Lung (tissue), 12 donors: Measurements from ENCODE around the gene VAV1. TPM values are rescaled to one million over a fixed set of nuclear protein-coding genes. Genes with fewer than 3 reads are reported as not detected.
A peak's percentile ranks its signal among the peaks of the same experiment; 100 is the strongest.

ENCODE experiments used
- ATAC-seq: fragments of 200-7000 bp; cut with Tn5 transposase; one replicate; pipeline ENCODE4 v1.9.1; 2020; ENCODE audit warnings: moderate number of reproducible peaks; ENCODE audit not compliant: insufficient read depth, low FRiP score
- DNase-seq, 3 donors: peaks; one replicate each; pipeline ENCODE4 v3.0.0-alpha.2; 2013 to 2017
- H3K27ac ChIP-seq, 2 donors: one replicate each; pipeline ENCODE4 v1.5.1; 2013; ENCODE audit warnings: mild to moderate bottlenecking in 2 of 2, moderate library complexity in 2 of 2, control low read depth in 1 of 2, inconsistent platforms in 1 of 2, low read depth in 1 of 2, low read length in 1 of 2
- H3K27me3 ChIP-seq, 3 donors: one replicate each; pipeline ENCODE4 v1.5.1; 2013; ENCODE audit warnings: low read length in 2 of 3; ENCODE audit not compliant: control insufficient read depth in 3 of 3, insufficient read depth in 3 of 3
- H3K36me3 ChIP-seq, 4 donors: one replicate each; pipeline ENCODE4 v1.5.1; 2013; ENCODE audit warnings: low read length in 4 of 4, mild to moderate bottlenecking in 1 of 4, moderate library complexity in 1 of 4; ENCODE audit not compliant: control insufficient read depth in 4 of 4, insufficient read depth in 4 of 4
- H3K4me1 ChIP-seq, 5 donors: one replicate each; pipeline ENCODE4 v1.5.1; 2013; ENCODE audit warnings: low read length in 5 of 5, mild to moderate bottlenecking in 2 of 5, moderate library complexity in 1 of 5; ENCODE audit not compliant: control insufficient read depth in 5 of 5, insufficient read depth in 5 of 5
- H3K4me3 ChIP-seq: one replicate; pipeline ENCODE4 v1.5.1; 2013; ENCODE audit warnings: mild to moderate bottlenecking, control low read depth, moderate library complexity
- H3K9ac ChIP-seq, 2 donors: one replicate each; pipeline ENCODE4 v1.5.1; 2013; ENCODE audit warnings: low read length in 2 of 2, control low read depth in 1 of 2; ENCODE audit not compliant: insufficient read depth in 1 of 2
- H3K9me3 ChIP-seq, 4 donors: one replicate each; pipeline ENCODE4 v1.5.1; 2013; ENCODE audit warnings: low read length in 3 of 4, mild to moderate bottlenecking in 1 of 4, moderate library complexity in 1 of 4; ENCODE audit not compliant: control insufficient read depth in 4 of 4, insufficient read depth in 3 of 4
- WGBS, 2 donors: extraction: QIAGEN DNeasy Blood & Tissue Kit; methylation state at CpG; one replicate each; pipeline ENCODE4 v1.1.7; 2013; 5-methylcytosine and 5-hydroxymethylcytosine counted together
- polyA plus RNA-seq, 2 donors: library from polyadenylated mRNA; stranded (reverse); fragments of 200-250 nt; gene quantifications; one replicate each; pipeline ENCODE4 v1.2.1, GENCODE V29; 2013
- total RNA-seq, 2 donors: library from RNA; depleted of rRNA in 1 of 2; stranded (reverse); fragments of >200 nt in 1 of 2; gene quantifications; one replicate each; pipeline ENCODE4 v1.2.1, GENCODE V29; 2014 to 2021
- TF ChIP-seq, protein P1 (sequence below): IDR thresholded peaks from 2 replicates; pipeline ENCODE4 v1.5.1; 2012; ENCODE audit warnings: mild to moderate bottlenecking; ENCODE audit errors: control extremely low read depth, extremely low read depth
- donor health status: control.
- donor health status: control.
- donor health status: Bipolar disorder and iron deficiency.
- donor health status: healthy.
- donor health status: DM: yes; HTN: yes; CAD: no.

VAV1 gene
- total and polyA plus RNA-seq, 4 donors = 8.7 to 60.8 (median 21.9) TPM

DNA sequence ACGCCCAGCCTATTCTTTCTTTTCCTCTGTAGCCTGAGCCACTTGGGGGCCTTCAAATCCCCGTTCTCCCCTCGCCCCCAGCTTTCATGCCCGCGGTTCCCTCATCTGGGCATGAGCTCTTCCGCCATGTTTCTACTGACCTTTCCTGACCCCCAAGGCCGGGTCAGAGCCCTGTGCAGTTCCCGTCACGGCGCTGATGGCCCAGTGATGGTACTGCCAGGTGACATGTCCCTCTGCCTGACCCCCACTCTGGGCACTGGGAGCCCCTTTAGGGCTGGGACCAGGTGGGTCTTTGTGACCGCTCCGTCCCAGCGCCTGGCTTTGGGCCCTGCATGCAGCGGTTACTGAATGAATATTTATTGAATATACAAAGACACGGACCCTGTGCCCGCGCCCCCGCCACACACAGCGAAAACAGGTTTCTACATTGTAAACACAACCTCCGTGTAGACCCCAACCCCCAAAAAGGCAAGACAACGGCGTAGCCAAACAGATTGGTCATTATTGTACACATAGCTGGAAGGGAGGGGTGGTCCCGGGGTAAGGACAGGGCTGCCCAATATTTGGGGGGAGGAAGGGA, 42.8 kb upstream of the VAV1 start:
- H3K9ac ChIP-seq = no peak overlapping the region
- no peak for DNase-seq
- TF ChIP-seq, protein P1, sequence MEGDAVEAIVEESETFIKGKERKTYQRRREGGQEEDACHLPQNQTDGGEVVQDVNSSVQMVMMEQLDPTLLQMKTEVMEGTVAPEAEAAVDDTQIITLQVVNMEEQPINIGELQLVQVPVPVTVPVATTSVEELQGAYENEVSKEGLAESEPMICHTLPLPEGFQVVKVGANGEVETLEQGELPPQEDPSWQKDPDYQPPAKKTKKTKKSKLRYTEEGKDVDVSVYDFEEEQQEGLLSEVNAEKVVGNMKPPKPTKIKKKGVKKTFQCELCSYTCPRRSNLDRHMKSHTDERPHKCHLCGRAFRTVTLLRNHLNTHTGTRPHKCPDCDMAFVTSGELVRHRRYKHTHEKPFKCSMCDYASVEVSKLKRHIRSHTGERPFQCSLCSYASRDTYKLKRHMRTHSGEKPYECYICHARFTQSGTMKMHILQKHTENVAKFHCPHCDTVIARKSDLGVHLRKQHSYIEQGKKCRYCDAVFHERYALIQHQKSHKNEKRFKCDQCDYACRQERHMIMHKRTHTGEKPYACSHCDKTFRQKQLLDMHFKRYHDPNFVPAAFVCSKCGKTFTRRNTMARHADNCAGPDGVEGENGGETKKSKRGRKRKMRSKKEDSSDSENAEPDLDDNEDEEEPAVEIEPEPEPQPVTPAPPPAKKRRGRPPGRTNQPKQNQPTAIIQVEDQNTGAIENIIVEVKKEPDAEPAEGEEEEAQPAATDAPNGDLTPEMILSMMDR = no peak
- H3K4me1 ChIP-seq = peaks cover 0 to 10% (median 0%) of the 10 kb centered on the region in 5 donors
- H3K27ac ChIP-seq = peak overlapping the region in 1 of 2 donors; percentile 8
- no peaks in the 10 kb centered on the region for H3K27me3 ChIP-seq
- 91 to 92% methylated on average over 23 of the region's 23 CpGs for WGBS, 2 donors
- peaks cover 0 to 30% (median 3%) of the 10 kb centered on the region in 4 donors for H3K36me3 ChIP-seq
- no peak overlapping the region for H3K4me3 ChIP-seq
- ATAC-seq = no peak
- H3K9me3 ChIP-seq = peaks cover 0 to 2% (median 0%) of the 10 kb centered on the region in 4 donors

DNA sequence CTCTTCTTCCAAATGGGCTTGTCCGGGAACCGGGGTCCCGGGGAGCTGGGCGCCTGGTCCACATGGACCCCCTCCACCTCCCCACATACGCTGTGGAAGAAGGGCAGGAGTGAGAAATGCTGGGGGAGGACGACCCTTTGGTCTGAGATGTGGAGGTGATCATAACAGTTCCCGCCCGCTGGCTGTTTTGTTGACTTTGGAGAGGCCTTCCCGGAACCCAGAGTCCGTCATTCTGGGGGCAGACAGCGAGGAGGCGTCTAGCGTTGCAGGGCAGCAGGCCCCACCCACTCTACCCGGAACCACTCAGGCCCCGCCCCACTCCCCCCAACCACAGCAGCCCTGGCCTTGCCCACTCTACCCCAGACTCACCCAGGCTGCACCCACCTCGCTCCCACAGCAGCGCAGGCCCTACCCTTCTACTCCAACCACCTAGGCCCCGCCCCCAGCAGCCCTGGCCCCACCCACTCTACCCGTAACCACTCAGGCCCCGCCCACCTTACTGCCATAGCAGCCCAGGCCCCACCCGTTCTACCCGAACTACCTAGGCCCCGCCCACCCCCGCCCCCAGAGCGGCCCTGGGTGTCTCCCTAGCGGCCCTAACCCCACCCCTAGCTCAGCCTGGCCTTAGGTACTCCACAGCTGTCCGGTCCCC, 42.2 kb upstream of the VAV1 start:
- DNase-seq (peak; percentile 44 to 72 (median 52)), ATAC-seq (peak; percentile 89)
- Histone ChIP-seq H3K4me3 (no peak overlapping the region), H3K36me3 (peaks cover 0 to 30% (median 3%) of the 10 kb centered on the region in 4 donors), H3K9me3 (peaks cover 0 to 2% (median 0%) of the 10 kb centered on the region in 4 donors), H3K9ac (no peak overlapping the region), H3K27me3 (no peaks in the 10 kb centered on the region), H3K27ac (peak overlapping the region in 1 of 2 donors; percentile 8), H3K4me1 (peaks cover 0 to 10% (median 0%) of the 10 kb centered on the region in 5 donors)
- 63 to 86% methylated on average over 25 to 27 of the region's 27 CpGs for WGBS, 2 donors
- TF ChIP-seq, protein P1 = no peak

DNA sequence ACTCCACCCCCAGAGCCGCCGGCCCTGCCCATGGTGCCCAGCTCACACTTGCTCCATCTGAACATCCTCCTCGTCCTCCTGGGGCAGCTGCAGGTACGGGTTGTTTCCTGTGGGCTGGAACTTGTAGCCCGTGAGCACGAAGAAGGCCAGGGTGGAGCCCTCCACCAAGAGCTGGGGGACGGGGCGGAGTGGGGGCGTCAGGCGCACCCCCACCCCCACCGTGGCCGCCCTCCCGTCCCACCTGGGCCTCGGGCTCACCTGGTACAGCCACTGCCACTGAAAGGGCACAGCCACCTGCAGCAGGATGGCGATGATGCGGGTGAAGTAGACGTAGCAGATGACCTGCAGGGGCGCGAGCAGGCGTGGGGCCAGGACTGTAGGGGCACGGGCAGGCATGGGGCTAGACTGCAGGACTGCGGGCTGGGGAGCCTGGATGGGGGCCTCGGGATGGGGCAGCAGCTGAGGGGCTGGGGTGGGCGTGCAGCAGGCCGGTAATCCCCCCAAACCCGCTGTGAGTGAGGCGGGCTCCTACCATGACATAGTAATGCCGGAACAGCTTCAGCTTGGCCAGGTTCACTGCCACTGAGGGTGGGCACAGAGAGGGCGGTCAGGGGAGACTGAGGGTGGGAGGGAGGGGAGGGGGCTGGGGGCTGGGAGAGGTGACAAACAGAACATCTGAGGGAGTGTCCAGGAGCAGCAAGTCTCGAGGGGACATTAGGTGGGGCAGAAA, 41.4 kb upstream of the VAV1 start:
- no peak for ATAC-seq
- TF ChIP-seq, protein P1 = no peak

More for the DNA sequence above, 41.4 kb upstream of the VAV1 start:
- Histone ChIP-seq H3K9me3 (peaks cover 0 to 2% (median 0%) of the 10 kb centered on the region in 4 donors), H3K27ac (peak overlapping the region in 1 of 2 donors; percentile 54), H3K36me3 (peaks cover 0 to 30% (median 3%) of the 10 kb centered on the region in 4 donors), H3K4me1 (peaks cover 0 to 10% (median 4%) of the 10 kb centered on the region in 5 donors), H3K27me3 (no peaks in the 10 kb centered on the region), H3K4me3 (no peak overlapping the region), H3K9ac (no peak overlapping the region)
- WGBS, 2 donors = 92 to 93% methylated on average over 30 of the region's 30 CpGs
- no peak for DNase-seq
